NCI-H1694 treated with DMSO at 0.1 percent for 48 hours (cell line): Measurements from ENCODE around the gene SLC17A5.
"Not testable (repeated sequence)": the region's sequence is repeated elsewhere in the genome, so short reads cannot be mapped to it uniquely, and the experiment has no call there.

Source experiments
- DNase-seq: peaks from one replicate; lab custom pipeline; 2025; lab: John Stamatoyannopoulos, UW

The SLC17A5 gene

GRCh38 chr6:73565767-73566485 is 87.9 kb downstream of the SLC17A5 start:
- no peak for DNase-seq

- DNase-seq = no peak
Observed at GRCh38 chr6:73564578-73565345, 89.0 kb downstream of the SLC17A5 start.

GRCh38 chr6:73562558-73562957 is 91.2 kb downstream of the SLC17A5 start:
- DNase-seq = no peak

GRCh38 chr6:73560853-73561407 is 92.9 kb downstream of the SLC17A5 start:
- no peak for DNase-seq

- no peak for DNase-seq
Observed at GRCh38 chr6:73560182-73560732, 93.5 kb downstream of the SLC17A5 start.

GRCh38 chr6:73559399-73559794 is 94.4 kb downstream of the SLC17A5 start:
- DNase-seq = not testable (repeated sequence)

GRCh38 chr6:73558624-73559398 is 95.0 kb downstream of the SLC17A5 start:
- no peak for DNase-seq

- DNase-seq = no peak
Observed at GRCh38 chr6:73556836-73557235, 97.0 kb downstream of the SLC17A5 start.

GRCh38 chr6:73555380-73555949 is 98.3 kb downstream of the SLC17A5 start:
- not testable (repeated sequence) for DNase-seq

GRCh38 chr6:73551115-73551514 is 102.7 kb downstream of the SLC17A5 start:
- DNase-seq = not testable (repeated sequence)

GRCh38 chr6:73548458-73549446 is 105.0 kb downstream of the SLC17A5 start:
- DNase-seq = no peak

GRCh38 chr6:73547036-73547435 is 106.8 kb downstream of the SLC17A5 start:
- no peak for DNase-seq
